Thymus (tissue), 11 donors: Measurements from ENCODE around the gene ACSBG1. TPM values are rescaled to one million over a fixed set of nuclear protein-coding genes. Genes with fewer than 3 reads are reported as not detected.

Source experiments
- DNase-seq, 9 donors: peaks; one replicate each; pipeline ENCODE4 v3.0.0-alpha.2; 2013; ENCODE audit warnings: low spot score in 9 of 9, low read depth in 6 of 9, missing footprints in 1 of 9
- H3K27ac ChIP-seq, 2 donors: one replicate each; pipeline ENCODE4 v1.5.1; 2013; ENCODE audit warnings: control low read depth in 1 of 2, low read depth in 1 of 2, low read length in 1 of 2, mild to moderate bottlenecking in 1 of 2, moderate library complexity in 1 of 2
- H3K27me3 ChIP-seq, 2 donors: one replicate each; pipeline ENCODE4 v1.5.1; 2013; ENCODE audit warnings: low read length in 1 of 2; ENCODE audit not compliant: control insufficient read depth in 2 of 2, insufficient read depth in 1 of 2
- H3K36me3 ChIP-seq, 2 donors: one replicate each; pipeline ENCODE4 v1.5.1; 2013; ENCODE audit warnings: low read length in 1 of 2, mild to moderate bottlenecking in 1 of 2, moderate library complexity in 1 of 2; ENCODE audit not compliant: control insufficient read depth in 2 of 2, insufficient read depth in 2 of 2
- H3K4me1 ChIP-seq, 2 donors: one replicate each; pipeline ENCODE4 v1.5.1; 2013; ENCODE audit warnings: low read length in 2 of 2; ENCODE audit not compliant: control insufficient read depth in 2 of 2, insufficient read depth in 2 of 2
- H3K4me3 ChIP-seq, 2 donors: one replicate each; pipeline ENCODE4 v1.5.1; 2013; ENCODE audit warnings: low read length in 2 of 2, control low read depth in 1 of 2, mild to moderate bottlenecking in 1 of 2
- H3K9me3 ChIP-seq, 2 donors: one replicate each; pipeline ENCODE4 v1.5.1; 2013; ENCODE audit warnings: low read length in 1 of 2, mild to moderate bottlenecking in 1 of 2; ENCODE audit not compliant: control insufficient read depth in 2 of 2, insufficient read depth in 1 of 2
- WGBS: extraction: QIAGEN DNeasy Blood & Tissue Kit; methylation state at CpG from one replicate; pipeline ENCODE4 v1.1.7; 2013; 5-methylcytosine and 5-hydroxymethylcytosine counted together
- polyA plus RNA-seq: library from polyadenylated mRNA; stranded (reverse); fragments of 200-250 nt; gene quantifications from one replicate; pipeline ENCODE4 v1.2.3, GENCODE V29; 2013
- total RNA-seq: library from RNA; stranded (reverse); fragments of 120-200 nt; gene quantifications from one replicate; pipeline ENCODE4 v1.2.4, GENCODE V29; 2013
- donor health status: healthy.

ACSBG1 gene
- total and polyA plus RNA-seq, 2 donors: 1.1 to 7.9 TPM

DNA sequence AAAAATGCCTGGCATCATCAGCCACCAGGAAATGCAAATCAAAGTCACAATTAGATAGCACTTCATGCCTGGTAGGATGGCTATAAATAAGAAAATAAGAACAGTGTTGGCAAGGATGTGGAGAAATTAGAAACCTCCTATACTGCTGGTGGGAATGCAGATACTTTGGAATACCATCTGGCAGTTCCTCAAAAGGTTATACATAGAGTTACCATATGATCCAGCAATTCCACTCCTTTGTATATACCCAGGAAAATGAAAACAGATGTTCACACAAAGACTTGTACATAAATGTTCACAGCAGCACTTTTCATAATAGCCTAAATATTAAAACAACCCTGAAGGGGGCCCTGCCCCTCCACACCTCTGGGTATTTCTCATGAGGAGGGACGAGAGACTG, 13.7 kb downstream of the ACSBG1 start:
- no peak overlapping the region for H3K4me3 ChIP-seq
- no peaks in the 10 kb centered on the region for H3K4me1 ChIP-seq
- DNase-seq: no peak
- no peaks in the 10 kb centered on the region for H3K9me3 ChIP-seq
- 92% methylated on average over 1 of the region's 1 CpG for WGBS
- H3K27ac ChIP-seq: no peak overlapping the region
- H3K36me3 ChIP-seq: no peaks in the 10 kb centered on the region
- H3K27me3 ChIP-seq: no peaks in the 10 kb centered on the region

DNA sequence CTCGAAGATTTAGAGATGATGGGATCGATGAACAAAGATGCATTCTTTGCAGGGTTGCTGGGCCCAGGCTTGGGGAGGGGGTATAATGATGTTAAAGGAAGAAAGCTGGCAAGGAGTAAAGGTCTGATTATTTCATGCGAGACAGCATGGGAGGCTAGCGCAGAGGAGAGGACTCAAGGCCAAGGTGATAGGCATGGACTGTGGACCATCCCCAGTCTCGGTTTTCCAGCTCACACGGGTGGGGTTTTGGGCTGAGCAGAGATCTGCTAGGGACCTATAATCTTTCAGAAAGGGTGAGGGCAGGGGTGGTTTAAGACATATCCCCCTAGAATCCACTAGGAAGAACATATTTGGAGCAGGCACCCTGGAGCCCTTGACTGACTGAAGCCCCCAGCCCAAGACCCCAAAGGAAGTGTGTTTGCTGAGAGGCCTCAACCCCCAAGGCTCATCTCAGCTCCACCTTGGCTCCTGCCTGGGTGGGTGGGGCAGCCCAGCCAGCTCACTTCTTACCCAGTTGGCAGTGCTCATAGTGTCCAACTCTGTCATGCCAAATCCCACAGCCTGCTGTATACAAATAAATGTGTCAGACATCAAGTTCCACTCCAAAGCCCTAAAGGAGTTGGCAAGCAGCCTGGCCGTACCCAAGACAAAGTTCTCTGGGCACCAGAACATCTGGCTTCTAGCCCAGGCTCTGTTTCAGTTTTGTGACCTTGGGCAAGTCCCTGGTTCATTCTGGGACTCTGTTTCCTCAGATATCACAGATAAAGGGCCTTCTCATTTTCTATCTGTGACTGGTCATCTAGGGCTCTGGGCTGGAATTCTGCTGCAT, 17.9 kb downstream of the ACSBG1 start:
- H3K36me3 ChIP-seq: no peaks in the 10 kb centered on the region
- no peaks in the 10 kb centered on the region for H3K9me3 ChIP-seq
- H3K4me3 ChIP-seq: no peak overlapping the region
- H3K4me1 ChIP-seq: no peaks in the 10 kb centered on the region
- H3K27ac ChIP-seq: no peak overlapping the region
- 97% methylated on average over 7 of the region's 7 CpGs for WGBS
- DNase-seq: no peak
- H3K27me3 ChIP-seq: no peaks in the 10 kb centered on the region

DNA sequence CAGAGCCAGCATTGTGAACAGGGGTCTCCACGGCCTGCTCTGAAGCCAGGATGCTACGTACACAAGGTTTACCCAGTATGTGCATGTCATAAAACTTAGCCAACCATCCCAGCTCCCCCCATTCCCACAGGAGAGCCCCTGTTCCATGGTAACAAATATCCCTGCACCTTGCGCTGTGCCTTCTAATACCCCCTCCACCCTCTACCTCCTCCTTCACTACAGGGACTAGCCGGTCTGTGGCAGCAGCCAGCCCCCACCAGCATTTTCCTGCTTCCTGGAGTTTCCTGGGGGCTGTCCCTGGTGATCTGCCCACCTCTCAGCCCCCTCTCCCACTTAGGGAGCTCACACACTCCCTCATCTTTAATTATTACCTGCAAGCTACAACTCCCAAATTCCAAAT, 20.4 kb downstream of the ACSBG1 start:
- no peaks in the 10 kb centered on the region for H3K36me3 ChIP-seq
- H3K27me3 ChIP-seq: no peaks in the 10 kb centered on the region
- no peak overlapping the region for H3K4me3 ChIP-seq
- H3K9me3 ChIP-seq: no peaks in the 10 kb centered on the region
- peaks cover 0 to 6% of the 10 kb centered on the region in 2 donors for H3K4me1 ChIP-seq
- DNase-seq: no peak
- WGBS: 97% methylated on average over 4 of the region's 4 CpGs
- no peak overlapping the region for H3K27ac ChIP-seq

DNA sequence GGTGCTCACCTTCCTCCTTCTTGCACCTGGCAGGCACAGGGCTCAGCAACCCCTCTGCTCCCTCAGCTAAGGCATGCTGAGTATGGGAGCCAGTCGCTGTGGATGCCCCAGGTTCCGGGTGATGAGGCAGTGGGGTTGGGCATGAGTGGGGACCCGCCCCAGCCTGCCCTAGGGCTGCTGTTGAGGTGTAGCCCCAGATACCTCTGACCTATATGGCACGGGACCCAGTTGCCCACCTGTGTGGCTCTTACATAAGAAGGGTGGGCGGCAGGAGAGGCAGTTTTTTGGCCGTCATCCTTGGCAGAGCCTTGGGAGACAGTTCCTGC, 21.0 kb downstream of the ACSBG1 start:
- H3K4me1 ChIP-seq: peaks cover 0 to 6% of the 10 kb centered on the region in 2 donors

DNA sequence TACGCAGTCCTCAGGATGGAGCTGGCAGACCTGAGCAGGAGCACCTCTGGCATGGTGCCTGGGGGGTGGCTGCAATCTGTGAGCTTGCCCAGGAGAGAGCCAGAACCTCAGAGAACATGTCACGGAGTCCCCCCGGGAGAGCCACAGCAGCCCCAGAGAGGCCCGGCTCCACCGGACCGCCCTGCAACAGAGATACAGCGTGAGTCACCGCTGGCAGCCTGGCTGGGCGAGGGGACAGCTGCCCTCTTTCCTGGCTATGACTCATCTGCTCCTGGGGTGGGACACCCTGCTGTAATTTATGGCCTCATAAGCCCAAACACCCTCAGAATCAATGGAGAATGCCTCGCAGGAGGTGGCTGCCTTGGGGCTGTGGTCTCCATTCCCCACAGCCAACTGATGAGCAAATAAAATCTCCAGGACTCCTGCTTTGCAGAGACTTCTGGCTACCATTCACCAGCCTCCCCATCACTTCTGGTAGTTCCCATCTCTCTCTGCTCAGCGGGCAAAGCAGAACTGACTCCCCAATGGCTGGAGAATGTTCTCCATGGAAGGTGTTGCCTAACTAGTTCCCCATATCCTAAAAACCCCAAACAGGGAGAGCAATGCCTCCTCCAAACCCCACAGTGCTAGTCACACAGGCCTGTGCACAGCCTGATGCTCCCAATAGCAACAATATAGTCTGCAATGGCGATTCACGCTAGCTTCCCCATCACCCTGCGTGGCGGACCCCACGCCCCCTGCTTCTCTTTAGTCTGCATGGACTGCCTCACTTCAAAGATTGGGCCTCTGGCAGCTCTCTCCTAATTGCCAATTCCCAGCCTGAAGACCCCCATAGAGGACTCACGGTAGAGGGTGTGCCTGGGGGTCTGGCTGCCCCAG, 21.6 kb downstream of the ACSBG1 start:
- no peaks in the 10 kb centered on the region for H3K9me3 ChIP-seq
- WGBS: 94% methylated on average over 17 of the region's 17 CpGs
- no peaks in the 10 kb centered on the region for H3K27me3 ChIP-seq
- H3K4me1 ChIP-seq: peaks cover 0 to 6% of the 10 kb centered on the region in 2 donors
- no peak overlapping the region for H3K27ac ChIP-seq
- no peak for DNase-seq
- H3K36me3 ChIP-seq: no peaks in the 10 kb centered on the region
- no peak overlapping the region for H3K4me3 ChIP-seq

More for the DNA sequence above, 21.0 kb downstream of the ACSBG1 start:
- Histone ChIP-seq H3K27ac (no peak overlapping the region), H3K36me3 (no peaks in the 10 kb centered on the region), H3K27me3 (no peaks in the 10 kb centered on the region), H3K4me3 (no peak overlapping the region), H3K9me3 (no peaks in the 10 kb centered on the region)
- DNase-seq: no peak
- 96% methylated on average over 6 of the region's 6 CpGs for WGBS

DNA sequence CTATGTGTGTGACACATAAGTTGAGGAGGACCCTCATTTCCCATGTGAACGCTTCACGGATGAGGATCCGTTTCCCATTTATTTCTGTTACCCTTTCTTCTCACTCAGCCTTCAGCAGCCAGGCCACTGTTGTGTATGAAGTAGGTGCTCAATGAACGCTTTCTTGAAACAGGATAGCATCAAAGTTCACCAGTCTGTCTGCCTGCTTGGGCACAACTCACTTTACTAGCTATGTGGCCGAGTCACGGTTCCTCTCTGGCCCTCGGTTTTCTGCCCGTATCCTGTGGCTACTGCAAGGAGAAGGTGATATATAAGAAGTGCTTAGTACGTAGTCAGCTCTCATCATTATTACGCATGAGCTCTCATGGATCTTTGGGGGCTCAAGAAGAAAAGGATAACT, 22.4 kb downstream of the ACSBG1 start:
- Histone ChIP-seq H3K4me1 (peaks cover 0 to 6% of the 10 kb centered on the region in 2 donors), H3K4me3 (no peak overlapping the region), H3K36me3 (no peaks in the 10 kb centered on the region), H3K27ac (no peak overlapping the region), H3K27me3 (no peaks in the 10 kb centered on the region), H3K9me3 (no peaks in the 10 kb centered on the region)
- WGBS: 97% methylated on average over 10 of the region's 10 CpGs
- no peak for DNase-seq

DNA sequence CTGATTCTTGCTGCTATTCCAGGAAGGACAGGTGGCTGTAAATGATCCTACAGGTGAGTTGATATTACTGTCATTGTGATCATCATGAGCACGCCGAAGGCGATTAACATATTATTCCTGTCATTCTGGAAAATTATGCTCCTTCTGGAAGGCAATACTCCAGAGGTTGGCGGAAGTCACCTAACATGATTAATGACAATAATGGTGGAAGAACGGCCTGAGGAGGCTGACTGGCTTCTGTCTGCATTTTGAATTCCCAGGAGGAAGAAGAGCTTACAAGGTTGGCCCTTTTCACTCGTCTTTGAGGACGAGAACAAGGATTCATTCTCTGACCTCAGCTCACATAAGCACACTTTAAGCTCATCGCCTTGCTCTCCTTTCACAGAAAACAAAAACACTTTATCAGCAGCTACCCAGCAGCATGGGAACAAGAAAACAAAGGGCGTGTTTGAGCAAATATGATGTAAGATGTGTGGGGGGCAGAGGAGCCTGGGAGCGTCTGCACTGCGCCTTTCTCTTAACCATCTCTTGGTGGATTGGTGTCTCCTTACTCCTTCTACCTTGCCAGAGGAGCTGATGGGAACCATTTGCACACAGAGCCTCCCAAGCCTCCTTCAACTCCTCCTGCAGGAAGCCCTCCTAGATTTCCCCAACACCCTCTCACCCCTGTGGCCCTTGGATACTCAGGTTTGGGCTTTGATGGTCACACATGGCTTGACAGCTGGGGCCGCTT, 23.0 kb downstream of the ACSBG1 start:
- Histone ChIP-seq H3K4me3 (no peak overlapping the region), H3K27me3 (no peaks in the 10 kb centered on the region), H3K36me3 (no peaks in the 10 kb centered on the region), H3K27ac (no peak overlapping the region), H3K4me1 (peaks cover 0 to 6% of the 10 kb centered on the region in 2 donors), H3K9me3 (no peaks in the 10 kb centered on the region)
- DNase-seq: no peak
- 91% methylated on average over 12 of the region's 12 CpGs for WGBS

DNA sequence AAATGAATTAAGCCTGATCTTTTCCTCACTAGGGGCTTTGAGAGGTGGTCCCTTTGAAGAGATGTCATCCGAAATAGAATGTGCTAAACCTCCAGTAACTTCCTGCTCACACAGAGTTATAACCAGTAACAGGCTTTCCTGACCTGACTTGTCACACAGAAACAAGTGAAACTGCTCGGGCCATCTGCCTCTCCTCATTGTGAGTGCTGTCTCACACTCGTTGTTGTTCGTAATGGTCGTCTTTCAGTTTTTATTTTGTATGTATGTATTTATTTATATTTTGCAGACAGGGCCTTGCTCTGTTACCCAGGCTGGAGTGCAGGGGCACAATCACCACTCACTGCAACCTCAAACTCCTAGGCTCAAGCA, 24.0 kb downstream of the ACSBG1 start:
- Histone ChIP-seq H3K4me3 (no peak overlapping the region), H3K4me1 (peaks cover 0 to 6% of the 10 kb centered on the region in 2 donors), H3K27ac (no peak overlapping the region), H3K27me3 (no peaks in the 10 kb centered on the region), H3K9me3 (no peaks in the 10 kb centered on the region), H3K36me3 (no peaks in the 10 kb centered on the region)
- DNase-seq: peak in 2 of 9 donors; percentile 11 to 24
- WGBS: 87% methylated on average over 5 of the region's 5 CpGs
